OCI-LY1 (cell line): Measurements from ENCODE around the gene ARID3C.

Experiments
- H2AFZ ChIP-seq: fragments of 200-600 bp; sonication (generic), shearing (Covaris generic); 2 replicates; pipeline ENCODE4 v1.6.0; 2014; ENCODE audit warnings: antibody characterized with exemption, mild to moderate bottlenecking, low read length
- H3F3A ChIP-seq: fragments of 200-600 bp; sonication (generic), shearing (Covaris generic); 2 replicates; pipeline ENCODE4 v1.6.0; 2014; ENCODE audit warnings: mild to moderate bottlenecking, antibody characterized with exemption, low read length, moderate library complexity; ENCODE audit not compliant: insufficient read depth
- H3K27ac ChIP-seq: fragments of 200-600 bp; sonication (generic); 2 replicates; pipeline ENCODE4 v1.5.1; 2014; ENCODE audit warnings: low read length, mixed run types, mild to moderate bottlenecking, low read depth; ENCODE audit not compliant: poor library complexity, severe bottlenecking
- H3K27me3 ChIP-seq: fragments of 200-600 bp; sonication (generic); 2 replicates; pipeline ENCODE4 v1.6.0; 2014; ENCODE audit warnings: antibody characterized with exemption, mild to moderate bottlenecking, low read length, moderate library complexity; ENCODE audit not compliant: insufficient read depth
- H3K36me3 ChIP-seq: fragments of 200-600 bp; sonication (generic); 2 replicates; pipeline ENCODE4 v1.6.1; 2014; ENCODE audit warnings: mild to moderate bottlenecking, antibody characterized with exemption, low read length, moderate library complexity, mixed read lengths; ENCODE audit not compliant: insufficient read depth
- H3K4me1 ChIP-seq: fragments of 200-600 bp; sonication (generic); 2 replicates; pipeline ENCODE4 v1.5.1; 2014; ENCODE audit warnings: mild to moderate bottlenecking, low read length, moderate library complexity; ENCODE audit not compliant: insufficient read depth, severe bottlenecking
- H3K4me2 ChIP-seq: fragments of 200-600 bp; sonication (generic), shearing (Covaris generic); 2 replicates; pipeline ENCODE4 v1.6.1; 2014; ENCODE audit warnings: low read length
- H3K4me3 ChIP-seq: fragments of 200-600 bp; sonication (generic); 2 replicates; pipeline ENCODE4 v1.5.1; 2014; ENCODE audit warnings: low read length, low read depth, mild to moderate bottlenecking, mixed read lengths; ENCODE audit not compliant: poor library complexity, severe bottlenecking
- H3K79me2 ChIP-seq: fragments of 200-600 bp; shearing (Covaris generic); 2 replicates; pipeline ENCODE4 v1.6.1; 2016; ENCODE audit warnings: mixed run types, low read length, mixed read lengths; ENCODE audit not compliant: insufficient read depth
- H3K9ac ChIP-seq: fragments of 200-600 bp; sonication (generic), shearing (Covaris generic); 2 replicates; pipeline ENCODE4 v1.6.1; 2014; ENCODE audit warnings: mild to moderate bottlenecking, low read length, mixed read lengths
- H3K9me2 ChIP-seq: fragments of 200-600 bp; sonication (generic), shearing (Covaris generic); 2 replicates; pipeline ENCODE4 v1.6.1; 2014; ENCODE audit warnings: low read depth, mild to moderate bottlenecking, low read length, mixed read lengths
- H3K9me3 ChIP-seq: fragments of 200-600 bp; shearing (Covaris generic); 2 replicates; pipeline ENCODE4 v1.6.1; 2014; ENCODE audit warnings: low read length, mixed read lengths
- H4K20me1 ChIP-seq: fragments of 200-600 bp; sonication (generic), shearing (Covaris generic); 2 replicates; pipeline ENCODE4 v1.6.0; 2016; ENCODE audit warnings: mild to moderate bottlenecking, low read length; ENCODE audit not compliant: insufficient read depth
- CTCF ChIP-seq: fragments of 200-600 bp; sonication (generic), shearing (Covaris generic); IDR thresholded peaks from 2 replicates; pipeline ENCODE4 v1.5.1; 2017; ENCODE audit warnings: mild to moderate bottlenecking, antibody characterized with exemption, low read length, moderate library complexity, mixed read lengths
- EZH2 ChIP-seq: fragments of 200-600 bp; sonication (generic), shearing (Covaris generic); IDR thresholded peaks from 2 replicates; pipeline ENCODE4 v1.8.0; 2017; ENCODE audit warnings: borderline replicate concordance, mixed run types, mild to moderate bottlenecking, antibody characterized with exemption, low read length, moderate library complexity, mixed read lengths

The ARID3C gene

GRCh38 chr9:34623374-34624235 lies 5.3 kb downstream of the ARID3C start:
- Histone ChIP-seq H2AFZ (no peak overlapping the region), H3K9me2 (no peaks in the 10 kb centered on the region), H3K27ac (no peak overlapping the region), H3K4me1 (peaks cover 28% of the 10 kb centered on the region), H3K27me3 (0 out of 2 replicates have a peak, but pooled peaks cover 5% of the 10 kb centered on the region), H3F3A (no peaks in the 10 kb centered on the region), H3K4me2 (peak overlapping the region; percentile 37; the same call in 1 of the 2 replicates), H4K20me1 (no peaks in the 10 kb centered on the region), H3K79me2 (no peaks in the 10 kb centered on the region), H3K4me3 (peak overlapping the region; percentile 13), H3K9me3 (no peaks in the 10 kb centered on the region), H3K36me3 (no peaks in the 10 kb centered on the region), H3K9ac (no peak overlapping the region)
- TF ChIP-seq CTCF (no peak), EZH2 (no peak)

GRCh38 chr9:34620061-34620994 lies 8.5 kb downstream of the ARID3C start, which contains the start of gene DCTN3:
TSS of gene DCTN3 (minus strand) at chr9:34620495. CDS start at chr9:34620464, 31 bp downstream.
- no peak within 1 kb of the TSS for H3K27ac ChIP-seq
- no peaks in the 10 kb centered on the region for H3F3A ChIP-seq
- peak within 1 kb of the TSS; percentile 79 for H3K4me2 ChIP-seq
- no peaks in the 10 kb centered on the region for H4K20me1 ChIP-seq
- no peaks in the 10 kb centered on the region for H3K27me3 ChIP-seq
- H3K9me2 ChIP-seq: no peaks in the 10 kb centered on the region
- H3K4me3 ChIP-seq: peak within 1 kb of the TSS; percentile 84
- TF ChIP-seq EZH2 (no peak), CTCF (no peak)
- no peaks in the 10 kb centered on the region for H3K79me2 ChIP-seq
- H3K9me3 ChIP-seq: no peaks in the 10 kb centered on the region
- H3K9ac ChIP-seq: peak within 1 kb of the TSS; percentile 82
- H3K4me1 ChIP-seq: peaks cover 25% of the 10 kb centered on the region
- H2AFZ ChIP-seq: peak within 1 kb of the TSS; percentile 29; the same call in 1 of the 2 replicates
- peaks cover 26% of the 10 kb centered on the region for H3K36me3 ChIP-seq

GRCh38 chr9:34615132-34615531 lies 13.7 kb downstream of the ARID3C start:
- Histone ChIP-seq H3K4me1 (peaks cover 32% of the 10 kb centered on the region), H3K9me2 (no peaks in the 10 kb centered on the region), H3K9ac (no peak overlapping the region), H3K9me3 (no peaks in the 10 kb centered on the region), H3F3A (no peaks in the 10 kb centered on the region), H3K79me2 (no peaks in the 10 kb centered on the region), H3K27me3 (no peaks in the 10 kb centered on the region), H3K4me2 (no peak overlapping the region), H3K36me3 (peaks cover 33% of the 10 kb centered on the region), H3K27ac (no peak overlapping the region), H2AFZ (no peak overlapping the region), H4K20me1 (no peaks in the 10 kb centered on the region), H3K4me3 (no peak overlapping the region)
- TF ChIP-seq CTCF (no peak), EZH2 (no peak)
